ENCODE results near the gene TOE1.

TOE1 gene

DNA sequence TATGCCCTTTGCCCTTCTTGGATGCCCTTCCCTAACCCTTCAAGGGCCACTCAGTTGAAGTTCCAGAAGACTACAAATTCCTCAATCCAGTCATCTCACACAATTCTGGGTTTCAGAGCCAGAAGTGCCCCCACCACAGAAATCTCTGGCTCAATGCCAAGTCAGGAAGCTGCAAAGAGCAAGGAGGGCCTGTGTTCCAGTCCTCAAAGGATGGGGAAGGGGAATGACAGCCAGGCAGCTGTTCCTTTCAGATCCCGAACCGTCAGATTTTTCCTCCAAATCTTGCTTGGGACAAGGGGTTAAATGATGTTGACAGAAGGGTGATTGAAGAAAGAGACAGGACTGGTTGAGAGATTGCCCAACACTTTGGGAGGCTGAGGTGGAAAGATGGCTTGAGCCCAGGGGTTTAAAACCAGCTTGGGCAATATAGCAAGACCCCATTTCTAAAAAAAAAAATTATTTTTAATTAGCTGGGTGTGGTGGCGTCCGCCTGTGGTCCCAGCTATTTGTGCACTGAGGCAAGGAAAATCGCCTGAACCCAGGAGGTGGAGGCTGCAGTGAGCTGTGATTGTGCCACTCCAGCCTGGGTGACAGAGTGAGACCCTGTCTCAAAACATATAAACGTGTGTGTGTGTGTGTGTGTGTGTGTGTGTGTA, 14.0 kb upstream of the TOE1 start:
- in situ Hi-C loops (cut with HindIII; ENCODE audit: low sequenced_read_pairs) = no loop called here

DNA sequence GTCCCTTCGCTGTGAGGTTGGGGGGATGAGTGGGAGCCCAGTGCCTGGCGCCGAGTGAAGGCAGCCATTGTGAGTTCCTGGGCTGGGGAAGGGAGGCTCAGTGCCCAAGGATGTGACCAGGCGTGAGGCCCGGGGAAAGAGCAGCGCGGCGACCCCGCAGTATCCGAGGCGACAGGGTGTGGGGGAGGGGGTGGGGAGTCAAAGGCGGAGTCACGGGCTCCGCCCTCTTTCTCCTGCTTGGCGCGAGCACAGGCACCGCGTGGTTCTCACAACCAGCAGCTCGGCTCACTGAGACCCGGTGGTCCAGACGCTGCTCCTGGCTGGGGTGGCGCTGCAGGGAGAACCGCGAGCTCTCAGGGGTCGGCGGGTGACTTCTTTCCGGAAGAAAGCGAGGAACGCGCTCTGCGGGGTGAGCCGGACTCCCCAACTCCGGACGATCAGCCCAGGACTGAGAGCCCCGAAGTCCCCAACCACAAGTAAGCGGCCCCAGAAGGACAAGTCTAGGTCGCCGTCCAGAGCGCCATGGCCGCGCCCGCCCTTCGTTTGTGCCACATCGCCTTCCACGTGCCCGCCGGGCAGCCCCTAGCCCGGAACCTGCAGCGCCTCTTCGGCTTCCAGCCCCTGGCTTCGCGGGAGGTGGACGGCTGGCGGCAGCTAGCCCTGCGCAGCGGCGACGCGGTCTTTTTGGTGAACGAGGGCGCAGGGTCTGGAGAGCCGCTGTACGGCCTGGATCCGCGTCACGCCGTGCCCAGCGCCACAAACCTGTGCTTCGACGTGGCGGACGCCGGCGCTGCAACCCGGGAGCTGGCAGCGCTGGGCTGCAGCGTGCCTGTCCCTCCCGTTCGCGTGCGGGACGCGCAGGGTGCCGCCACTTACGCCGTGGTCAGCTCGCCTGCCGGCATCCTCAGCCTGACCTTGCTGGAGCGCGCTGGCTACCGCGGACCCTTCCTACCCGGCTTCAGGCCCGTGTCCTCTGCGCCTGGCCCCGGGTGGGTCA, 13.0 kb upstream of the TOE1 start, which contains the start of gene HPDL:
TSS of gene HPDL (plus strand) at position 269 of the 997 bp plus-strand sequence. CDS start at position 523, 254 bp downstream.
- in situ Hi-C loops (cut with HindIII; ENCODE audit: low sequenced_read_pairs) = no loop called here

DNA sequence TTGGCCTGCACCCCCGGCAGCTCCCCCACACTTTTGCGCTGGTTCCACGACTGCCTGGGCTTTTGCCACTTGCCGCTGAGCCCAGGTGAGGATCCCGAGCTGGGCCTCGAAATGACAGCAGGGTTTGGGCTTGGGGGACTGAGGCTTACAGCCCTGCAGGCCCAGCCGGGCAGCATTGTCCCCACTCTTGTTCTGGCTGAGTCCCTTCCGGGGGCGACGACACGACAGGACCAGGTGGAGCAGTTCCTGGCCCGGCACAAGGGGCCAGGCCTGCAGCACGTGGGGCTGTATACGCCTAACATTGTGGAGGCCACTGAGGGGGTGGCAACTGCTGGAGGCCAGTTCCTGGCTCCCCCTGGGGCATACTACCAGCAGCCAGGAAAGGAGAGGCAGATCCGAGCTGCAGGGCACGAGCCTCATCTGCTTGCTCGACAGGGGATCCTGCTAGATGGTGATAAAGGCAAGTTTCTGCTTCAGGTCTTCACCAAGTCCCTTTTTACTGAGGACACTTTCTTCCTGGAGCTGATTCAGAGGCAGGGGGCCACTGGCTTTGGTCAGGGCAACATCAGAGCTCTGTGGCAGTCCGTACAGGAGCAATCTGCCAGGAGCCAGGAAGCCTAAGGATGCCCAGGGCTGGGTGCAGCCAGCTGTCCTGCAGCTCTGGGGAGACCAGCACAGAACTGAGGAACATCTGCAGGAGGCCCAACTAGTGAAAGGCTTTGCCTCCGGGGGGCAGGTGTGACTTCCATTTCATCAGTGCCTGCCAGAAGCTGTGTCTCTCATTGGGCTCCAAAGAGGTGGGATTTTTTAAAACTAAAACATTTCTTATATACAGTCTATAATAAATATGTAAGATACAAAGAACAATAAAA, 12.1 kb upstream of the TOE1 start:
- in situ Hi-C loops (cut with HindIII; ENCODE audit: low sequenced_read_pairs) = no loop called here

DNA sequence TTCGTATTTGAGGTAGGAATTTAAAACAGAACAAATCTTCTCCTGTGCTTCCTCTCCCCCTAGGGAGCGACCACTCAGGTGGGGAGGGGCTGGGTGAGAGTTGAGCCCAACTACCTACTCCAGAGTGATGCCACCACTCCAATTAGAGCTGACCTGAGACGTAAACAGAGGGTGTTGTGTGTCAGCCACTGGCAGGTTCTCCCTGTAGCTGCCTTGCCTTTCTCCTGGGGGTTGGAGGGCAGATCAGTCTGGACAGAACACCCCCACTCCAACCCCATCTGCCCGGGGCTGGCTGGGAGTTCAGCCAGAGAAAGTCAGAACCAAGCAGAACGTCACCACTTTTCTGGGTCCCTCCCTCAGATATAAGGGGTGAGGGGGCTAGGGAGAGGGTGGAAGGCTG, 11.3 kb upstream of the TOE1 start:
- in situ Hi-C loops (cut with HindIII; ENCODE audit: low sequenced_read_pairs) = no loop called here

DNA sequence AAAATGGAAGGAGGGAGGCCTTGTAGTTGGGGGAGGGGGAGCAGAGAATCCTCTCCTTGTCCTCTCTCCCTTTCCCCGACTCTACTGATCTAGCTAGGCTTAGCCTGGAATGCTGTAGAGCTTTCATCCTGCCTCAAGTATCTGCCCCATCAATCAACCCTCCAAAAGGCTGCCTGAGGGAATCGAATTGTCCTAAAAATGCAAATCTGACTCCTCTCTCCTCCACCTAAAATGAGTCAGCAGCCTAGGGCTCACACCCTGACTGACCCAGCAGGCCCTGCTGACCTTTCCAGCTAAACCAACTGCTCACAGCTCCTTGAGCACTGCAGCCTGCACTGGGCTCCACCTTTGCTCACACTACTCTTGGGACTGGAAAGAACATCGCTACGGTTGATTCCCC, 10.5 kb upstream of the TOE1 start:
- in situ Hi-C loops (cut with HindIII; ENCODE audit: low sequenced_read_pairs) = no loop called here

DNA sequence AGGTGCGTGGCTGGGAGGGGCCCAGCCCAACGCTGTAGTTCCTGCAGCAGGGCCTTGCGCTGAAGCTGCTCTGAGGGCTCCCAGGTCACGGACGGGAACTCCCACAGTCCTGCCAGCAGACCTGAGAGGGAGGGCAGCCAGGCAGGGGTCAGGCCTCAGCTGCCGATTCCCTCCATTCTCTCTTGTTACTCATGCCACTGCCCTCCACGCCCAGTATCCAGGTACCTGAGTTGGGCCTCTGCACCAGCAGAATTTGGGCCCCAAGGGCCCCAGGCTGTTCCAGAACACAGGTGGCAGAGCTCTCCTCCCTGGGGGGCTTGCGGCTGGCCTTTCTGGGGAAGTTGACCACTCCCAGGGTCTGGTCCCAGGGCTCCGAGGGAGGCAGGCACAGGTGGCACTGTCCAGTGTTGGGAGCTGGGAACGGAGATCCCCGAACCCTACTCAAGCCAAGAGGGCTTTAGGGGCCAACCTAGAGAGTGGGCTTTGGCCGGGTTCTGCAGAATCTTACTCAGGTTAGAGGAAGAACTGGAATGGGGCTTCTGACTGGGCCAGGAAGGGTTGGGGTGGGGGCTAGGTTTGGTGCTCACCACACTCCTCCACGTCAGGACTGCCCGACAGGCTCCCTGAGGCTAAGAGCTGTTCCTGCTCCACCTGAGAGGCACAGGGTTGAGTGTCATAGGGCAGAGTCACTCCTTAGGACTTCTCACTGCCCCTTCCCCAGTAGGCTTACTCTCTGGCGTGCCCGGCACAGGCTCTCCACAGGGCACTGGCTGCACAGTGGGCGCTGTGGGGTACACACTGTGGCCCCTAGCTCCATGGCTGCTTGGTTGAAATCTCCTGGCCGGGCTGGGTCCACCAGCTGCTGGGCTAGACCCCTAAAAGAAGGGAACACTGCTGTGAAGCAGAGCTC, 8.3 kb upstream of the TOE1 start:
- in situ Hi-C loops (cut with HindIII; ENCODE audit: low sequenced_read_pairs) = no loop called here

DNA sequence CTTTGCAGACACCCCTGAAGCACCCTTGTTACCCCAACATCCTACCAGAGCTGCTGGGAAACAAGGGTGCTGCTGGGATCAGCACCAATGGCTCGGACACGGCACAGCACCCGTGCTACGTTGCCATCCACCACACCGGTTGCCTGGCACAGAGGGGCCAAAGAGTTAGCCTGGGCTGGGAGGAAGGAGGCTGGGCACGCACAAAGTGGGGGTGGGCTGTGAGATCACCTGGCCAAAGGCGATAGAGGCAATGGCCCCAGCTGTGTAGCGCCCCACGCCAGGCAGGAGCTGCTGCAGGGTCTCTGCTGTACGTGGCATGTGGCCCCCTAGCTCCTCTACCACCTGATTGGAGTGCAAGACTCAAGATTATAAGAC, 7.6 kb upstream of the TOE1 start:
- in situ Hi-C loops (cut with HindIII; ENCODE audit: low sequenced_read_pairs) = no loop called here

DNA sequence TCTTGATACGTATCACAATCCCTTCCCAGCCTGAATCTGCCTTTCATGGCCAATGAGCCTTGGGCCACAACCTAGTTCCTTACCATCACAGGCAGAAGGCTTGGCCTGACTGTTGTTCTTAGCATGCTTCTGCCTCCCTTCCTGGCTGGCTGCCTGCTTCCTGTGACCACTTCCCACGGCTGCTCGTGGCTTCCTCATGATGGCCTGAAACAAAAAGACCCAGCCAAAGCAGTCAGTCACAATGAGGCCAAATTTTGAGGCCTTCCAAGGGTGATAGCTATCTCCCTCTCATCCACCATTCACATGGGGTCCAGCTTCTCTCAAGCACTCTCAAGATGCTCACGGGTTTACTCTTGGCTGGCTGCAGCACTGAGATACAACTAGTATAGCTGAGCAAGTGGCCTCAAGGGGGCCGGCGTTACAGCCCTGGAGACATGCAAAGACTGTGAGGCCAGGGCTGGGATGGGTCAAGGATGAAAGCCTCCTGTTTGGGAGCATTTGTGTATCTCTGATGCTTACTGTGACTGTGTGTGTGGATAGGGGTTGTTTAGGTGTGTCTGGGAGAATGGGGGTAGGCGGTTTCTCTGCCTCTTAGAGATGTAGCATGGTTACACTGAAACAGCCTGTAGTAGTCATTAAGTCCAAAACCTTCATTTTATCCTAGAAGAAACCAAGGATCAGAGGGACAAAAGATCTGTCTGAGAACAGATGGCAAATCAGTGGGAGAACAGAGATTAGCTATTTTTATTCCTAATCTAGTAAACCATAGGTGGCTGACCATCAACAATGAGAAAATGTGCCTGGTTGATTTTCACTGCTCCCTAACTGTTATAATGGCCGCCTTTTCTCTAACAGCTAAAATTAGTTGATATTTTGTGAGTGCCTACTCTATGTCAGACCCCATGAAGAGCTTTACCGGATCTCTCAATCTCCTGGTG, 5.4 kb upstream of the TOE1 start:
- in situ Hi-C loops (cut with HindIII; ENCODE audit: low sequenced_read_pairs) = no loop called here

DNA sequence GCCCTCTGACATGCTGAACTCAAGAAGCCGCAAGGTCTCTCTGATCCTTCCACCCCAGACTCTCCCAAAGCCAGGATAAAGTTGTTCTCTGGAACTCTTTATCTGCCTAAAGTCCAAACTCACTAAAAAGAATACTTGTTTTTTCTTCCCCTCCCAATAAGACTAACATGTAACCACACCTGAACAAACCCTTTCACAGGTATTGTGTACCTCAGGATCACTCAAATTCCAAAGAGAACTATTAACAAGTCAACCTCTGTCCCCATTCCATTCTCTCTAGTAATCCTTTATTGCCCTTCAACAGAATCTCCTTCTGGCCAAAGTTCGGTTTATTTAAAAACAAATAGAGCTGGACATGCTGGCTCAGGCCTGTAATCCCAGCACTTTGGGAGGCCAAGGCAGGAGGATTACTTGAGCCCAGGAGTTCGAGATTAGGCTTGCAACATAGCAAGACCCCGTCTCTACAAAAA, 4.1 kb upstream of the TOE1 start:
- in situ Hi-C loops (cut with HindIII; ENCODE audit: low sequenced_read_pairs) = no loop called here

DNA sequence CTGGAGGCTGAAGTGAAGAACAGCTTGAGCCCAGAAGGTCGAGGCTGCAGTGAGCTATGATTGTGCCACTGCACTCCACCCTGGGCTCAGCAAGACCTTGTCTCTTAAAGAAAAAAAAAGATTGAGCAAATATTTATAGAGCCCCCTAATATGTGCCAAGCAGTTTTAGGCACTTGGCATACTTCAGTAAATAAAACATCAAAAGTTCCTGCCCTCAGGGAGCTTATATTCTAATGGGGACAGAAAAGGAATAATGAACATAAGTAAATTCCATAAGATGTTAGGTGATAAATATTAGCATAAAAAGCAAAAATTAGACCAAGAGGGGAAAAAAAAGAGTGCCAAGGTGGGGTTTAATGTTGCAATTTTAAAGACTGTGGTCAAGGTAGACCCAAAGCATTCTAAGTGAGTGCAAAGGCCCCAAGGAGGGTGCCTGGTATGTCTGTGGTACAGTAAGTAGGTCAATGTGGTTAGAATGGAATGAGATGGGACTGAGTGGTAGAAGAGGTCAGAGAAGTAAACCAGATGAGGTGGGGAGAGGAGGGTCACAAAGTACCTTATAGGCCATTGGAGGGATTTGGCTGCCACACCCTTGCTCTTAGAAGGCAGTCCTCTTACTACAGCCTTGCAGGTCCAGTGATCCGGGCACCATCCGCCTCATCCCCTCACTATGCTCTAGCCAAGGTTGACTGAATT, 2.2 kb upstream of the TOE1 start:
- in situ Hi-C loops (cut with HindIII; ENCODE audit: low sequenced_read_pairs) = no loop called here

DNA sequence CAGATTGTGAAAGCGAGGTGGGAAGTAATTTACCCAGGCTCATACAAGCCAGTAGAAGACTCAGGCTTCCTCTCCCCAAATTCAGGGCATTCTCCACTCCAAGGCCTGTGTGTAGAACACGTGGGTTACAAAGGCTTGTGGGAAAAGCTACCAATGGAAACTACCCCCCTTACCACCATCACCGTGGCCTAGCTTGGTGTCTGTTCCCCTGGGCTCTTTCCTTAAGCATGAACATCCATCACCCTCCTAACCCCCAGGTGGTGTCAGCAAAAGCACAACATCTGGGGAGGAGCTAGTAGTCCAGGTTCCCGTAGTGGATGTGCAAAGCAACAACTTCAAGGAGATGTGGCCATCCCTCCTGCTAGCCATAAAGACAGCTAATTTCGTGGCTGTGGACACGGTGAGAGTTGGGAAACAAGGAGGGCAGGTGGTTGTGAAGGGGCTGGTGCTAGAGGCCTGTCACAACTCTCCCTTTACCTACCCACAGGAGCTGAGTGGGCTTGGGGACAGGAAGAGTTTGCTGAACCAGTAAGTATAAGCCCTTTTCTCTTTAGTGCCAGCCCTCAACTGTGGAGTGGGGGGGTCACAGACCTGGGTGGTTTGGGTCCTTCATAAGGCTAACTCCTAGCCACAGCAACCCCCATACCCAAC, 971 bp downstream of the TOE1 start:
- in situ Hi-C loops (cut with HindIII; ENCODE audit: low sequenced_read_pairs) = no loop called here

DNA sequence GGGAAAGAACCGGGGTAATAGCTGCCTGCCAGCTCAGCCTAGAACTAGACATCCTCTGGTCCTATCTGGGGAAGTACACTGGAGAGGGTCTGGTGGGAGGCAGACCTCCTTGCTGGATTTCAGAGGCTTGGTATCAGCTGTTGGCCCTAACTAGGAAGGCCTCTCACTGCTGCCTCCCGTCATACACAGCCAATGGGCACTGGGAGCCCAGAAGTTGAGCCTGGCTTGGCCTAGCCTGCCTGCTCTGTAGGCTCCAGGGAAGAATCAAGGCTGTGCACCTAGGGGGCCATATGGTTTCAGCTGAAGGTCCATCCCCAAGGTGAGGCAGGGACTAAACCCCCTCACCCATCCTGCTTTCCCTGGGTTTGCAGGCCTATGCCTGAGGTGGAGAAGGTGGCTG, 4.5 kb downstream of the TOE1 start:
- in situ Hi-C loops (cut with HindIII; ENCODE audit: low sequenced_read_pairs) = no loop called here

DNA sequence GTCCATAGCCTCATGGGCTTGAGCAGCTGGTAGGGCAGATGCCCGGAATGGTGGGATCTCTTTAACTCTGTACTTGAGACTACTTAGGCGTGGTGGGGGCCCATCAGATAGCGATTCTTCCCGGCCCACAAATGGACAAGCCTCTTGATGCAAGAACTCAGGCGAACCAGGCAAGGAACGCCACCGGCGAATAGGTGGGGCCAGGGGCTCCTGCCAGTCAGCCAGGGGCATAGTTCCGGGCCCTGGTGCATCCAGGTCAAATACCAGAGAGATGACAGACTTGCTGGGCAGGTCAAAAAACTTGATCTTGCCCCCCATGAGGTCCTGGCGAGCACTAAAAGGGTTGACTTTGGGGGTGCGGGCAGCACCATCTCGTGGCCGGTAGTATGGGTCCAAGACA, 5.0 kb downstream of the TOE1 start:
- in situ Hi-C loops (cut with HindIII; ENCODE audit: low sequenced_read_pairs) = no loop called here

DNA sequence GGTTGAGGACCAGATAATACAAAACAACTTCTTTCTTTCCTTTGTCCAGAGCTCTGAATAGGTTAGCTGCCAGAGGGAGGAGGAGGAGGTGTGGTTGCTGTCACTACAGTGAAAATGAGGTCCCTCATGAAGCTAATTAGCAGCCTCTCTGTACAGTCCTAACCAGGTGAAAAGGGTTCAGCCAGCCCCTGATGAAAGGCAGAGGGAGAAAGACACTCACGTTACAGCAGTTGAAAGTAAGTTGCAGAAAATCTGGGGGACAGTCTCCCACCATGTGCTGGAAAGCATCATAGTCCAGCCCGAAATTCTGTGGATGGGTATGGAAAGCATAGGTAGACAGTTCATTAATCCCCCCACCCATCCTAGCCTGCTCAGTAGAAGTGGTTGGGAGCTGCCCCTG, 6.5 kb downstream of the TOE1 start:
- in situ Hi-C loops (cut with HindIII; ENCODE audit: low sequenced_read_pairs) = no loop called here

DNA sequence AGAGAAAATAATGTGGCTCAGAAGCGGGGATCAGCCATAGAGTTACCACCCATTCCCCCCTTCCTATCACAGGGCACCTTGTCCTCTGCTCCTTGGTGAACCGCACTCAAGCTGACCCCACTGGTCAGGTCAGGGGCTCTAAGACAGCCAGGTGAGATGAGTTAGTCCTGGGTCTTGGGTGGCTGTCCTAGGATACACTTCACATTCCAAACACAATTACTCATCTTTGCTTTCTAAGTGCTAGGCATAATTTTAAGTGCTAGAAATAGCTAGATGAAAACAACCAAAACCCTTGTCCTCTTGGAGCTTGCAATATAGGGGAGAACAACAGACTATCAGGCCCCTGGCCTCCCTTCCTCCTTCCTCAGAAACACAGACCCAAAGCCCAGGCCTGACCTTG, 8.1 kb downstream of the TOE1 start:
- in situ Hi-C loops (cut with HindIII; ENCODE audit: low sequenced_read_pairs) = no loop called here

DNA sequence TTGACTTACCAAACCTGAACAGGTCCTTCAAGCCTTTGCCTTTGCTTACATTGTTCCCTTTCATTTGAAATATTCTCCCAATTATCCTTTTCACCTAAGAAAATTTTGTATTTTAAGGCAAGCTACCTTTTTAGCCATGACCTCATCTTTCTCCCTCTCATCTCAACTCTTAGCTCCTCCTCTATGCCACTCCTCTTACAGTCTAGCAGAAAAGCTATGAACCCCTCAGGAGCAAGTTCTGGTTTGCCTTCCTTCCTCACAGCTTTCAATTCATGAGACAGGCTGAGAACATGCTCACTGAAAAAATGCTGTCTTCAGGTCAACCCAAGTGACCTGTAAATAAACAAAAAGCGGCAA, 8.6 kb downstream of the TOE1 start:
- in situ Hi-C loops (cut with HindIII; ENCODE audit: low sequenced_read_pairs) = no loop called here

DNA sequence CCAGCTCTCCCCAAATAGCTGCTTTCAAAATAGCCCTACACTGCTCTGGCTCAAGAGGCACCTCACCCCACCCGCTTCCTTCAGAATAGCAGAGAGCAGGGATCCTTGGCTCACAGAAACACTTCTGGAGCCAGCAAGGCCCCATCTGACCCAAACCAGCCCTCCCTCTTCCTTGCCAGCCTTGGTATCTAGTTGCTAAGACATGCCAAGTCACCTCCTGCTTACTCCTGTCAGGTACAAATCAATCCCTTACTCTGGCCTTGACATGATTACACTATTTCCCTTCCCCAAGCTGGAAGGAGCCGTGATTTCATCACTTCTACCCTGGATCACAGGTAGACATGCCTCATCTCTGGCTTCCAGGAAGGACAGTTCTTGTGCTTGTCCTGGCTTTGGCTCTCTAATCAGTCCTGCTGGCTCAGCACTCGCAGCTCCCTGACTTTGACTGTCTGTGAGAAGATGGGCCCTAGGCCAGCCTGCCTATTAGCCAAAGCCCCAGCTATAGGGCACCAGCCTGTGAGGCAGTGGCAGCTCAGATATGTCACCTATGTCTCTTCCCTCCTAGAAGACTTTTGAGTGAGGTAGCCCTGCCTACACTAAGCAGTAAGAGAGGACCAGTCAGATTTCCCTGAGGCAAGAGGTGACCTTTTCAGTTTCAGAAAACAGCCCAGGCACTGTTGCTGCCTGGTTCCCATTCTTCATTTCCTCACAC, 9.2 kb downstream of the TOE1 start:
- in situ Hi-C loops (cut with HindIII; ENCODE audit: low sequenced_read_pairs) = no loop called here

Data from endothelial cell of hepatic sinusoid (primary cell).